ENCODE measurements around the gene LSG1. TPM values are rescaled to one million over a fixed set of nuclear protein-coding genes. Genes with fewer than 3 reads are reported as not detected.

LSG1 gene
- total and polyA plus RNA-seq, 9 of the 15 experiments (the other 6 are each of a cell fraction or from before 2014, with no cell fraction given) = 14.9 to 73.7 (median 46.7) TPM

DNA sequence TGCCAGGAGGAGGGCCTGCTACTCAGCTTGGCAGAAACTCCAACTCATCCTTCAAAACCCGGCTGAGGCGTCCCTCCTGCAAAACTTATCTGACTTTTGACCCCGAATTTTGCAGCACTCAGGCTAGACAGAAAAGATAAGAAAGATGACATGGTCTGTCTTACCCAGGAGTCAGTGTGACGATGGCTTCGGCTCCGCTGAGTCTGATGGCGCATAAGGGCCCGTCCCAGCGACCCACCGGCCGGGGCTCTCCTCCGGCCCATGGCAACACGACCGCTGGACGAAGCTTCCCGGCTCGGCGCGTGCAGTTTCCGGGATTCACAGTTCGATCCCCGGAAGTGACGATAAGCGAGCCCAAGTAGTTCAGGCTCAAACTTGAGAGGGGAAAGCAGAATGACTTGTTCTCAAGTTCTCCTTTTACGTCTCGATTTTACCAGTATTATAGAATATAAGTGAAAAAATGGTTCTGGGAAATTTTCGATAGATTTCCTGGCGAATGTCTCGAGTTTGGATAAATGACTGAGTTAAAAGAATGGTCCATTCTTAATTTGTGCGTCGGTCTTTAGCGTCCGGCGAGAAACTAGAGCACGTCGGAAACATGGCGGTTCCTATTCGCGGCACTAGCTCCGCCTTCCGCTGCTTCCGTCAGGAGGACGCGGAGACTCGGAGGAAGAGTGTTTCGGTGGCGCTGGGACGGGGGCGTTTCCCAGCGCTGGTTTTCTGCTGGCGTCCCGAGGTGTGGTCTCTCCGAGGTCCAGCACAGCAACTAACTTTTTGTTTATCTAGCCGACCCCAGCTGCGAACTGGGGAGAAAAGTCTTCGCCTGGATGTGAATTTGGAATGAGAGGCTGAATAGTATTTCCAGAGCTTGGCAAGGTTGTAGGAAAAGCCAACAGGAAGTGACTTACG, at the start of gene LSG1 (continued):
- TF ChIP-seq, protein P1, sequence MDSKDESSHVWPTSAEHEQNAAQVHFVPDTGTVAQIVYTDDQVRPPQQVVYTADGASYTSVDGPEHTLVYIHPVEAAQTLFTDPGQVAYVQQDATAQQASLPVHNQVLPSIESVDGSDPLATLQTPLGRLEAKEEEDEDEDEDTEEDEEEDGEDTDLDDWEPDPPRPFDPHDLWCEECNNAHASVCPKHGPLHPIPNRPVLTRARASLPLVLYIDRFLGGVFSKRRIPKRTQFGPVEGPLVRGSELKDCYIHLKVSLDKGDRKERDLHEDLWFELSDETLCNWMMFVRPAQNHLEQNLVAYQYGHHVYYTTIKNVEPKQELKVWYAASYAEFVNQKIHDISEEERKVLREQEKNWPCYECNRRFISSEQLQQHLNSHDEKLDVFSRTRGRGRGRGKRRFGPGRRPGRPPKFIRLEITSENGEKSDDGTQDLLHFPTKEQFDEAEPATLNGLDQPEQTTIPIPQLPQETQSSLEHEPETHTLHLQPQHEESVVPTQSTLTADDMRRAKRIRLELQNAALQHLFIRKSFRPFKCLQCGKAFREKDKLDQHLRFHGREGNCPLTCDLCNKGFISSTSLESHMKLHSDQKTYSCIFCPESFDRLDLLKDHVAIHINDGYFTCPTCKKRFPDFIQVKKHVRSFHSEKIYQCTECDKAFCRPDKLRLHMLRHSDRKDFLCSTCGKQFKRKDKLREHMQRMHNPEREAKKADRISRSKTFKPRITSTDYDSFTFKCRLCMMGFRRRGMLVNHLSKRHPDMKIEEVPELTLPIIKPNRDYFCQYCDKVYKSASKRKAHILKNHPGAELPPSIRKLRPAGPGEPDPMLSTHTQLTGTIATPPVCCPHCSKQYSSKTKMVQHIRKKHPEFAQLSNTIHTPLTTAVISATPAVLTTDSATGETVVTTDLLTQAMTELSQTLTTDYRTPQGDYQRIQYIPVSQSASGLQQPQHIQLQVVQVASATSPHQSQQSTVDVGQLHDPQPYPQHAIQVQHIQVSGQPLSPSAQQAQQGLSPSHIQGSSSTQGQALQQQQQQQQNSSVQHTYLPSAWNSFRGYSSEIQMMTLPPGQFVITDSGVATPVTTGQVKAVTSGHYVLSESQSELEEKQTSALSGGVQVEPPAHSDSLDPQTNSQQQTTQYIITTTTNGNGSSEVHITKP (IDR thresholded peaks at IDR 0.05; ENCODE audit: partially characterized antibody) = peak; percentile 100
- TF ChIP-seq, protein P2, sequence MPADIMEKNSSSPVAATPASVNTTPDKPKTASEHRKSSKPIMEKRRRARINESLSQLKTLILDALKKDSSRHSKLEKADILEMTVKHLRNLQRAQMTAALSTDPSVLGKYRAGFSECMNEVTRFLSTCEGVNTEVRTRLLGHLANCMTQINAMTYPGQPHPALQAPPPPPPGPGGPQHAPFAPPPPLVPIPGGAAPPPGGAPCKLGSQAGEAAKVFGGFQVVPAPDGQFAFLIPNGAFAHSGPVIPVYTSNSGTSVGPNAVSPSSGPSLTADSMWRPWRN (IDR thresholded peaks at IDR 0.05; ENCODE audit: low read depth) = no peak
- TF ChIP-seq, protein P3, sequence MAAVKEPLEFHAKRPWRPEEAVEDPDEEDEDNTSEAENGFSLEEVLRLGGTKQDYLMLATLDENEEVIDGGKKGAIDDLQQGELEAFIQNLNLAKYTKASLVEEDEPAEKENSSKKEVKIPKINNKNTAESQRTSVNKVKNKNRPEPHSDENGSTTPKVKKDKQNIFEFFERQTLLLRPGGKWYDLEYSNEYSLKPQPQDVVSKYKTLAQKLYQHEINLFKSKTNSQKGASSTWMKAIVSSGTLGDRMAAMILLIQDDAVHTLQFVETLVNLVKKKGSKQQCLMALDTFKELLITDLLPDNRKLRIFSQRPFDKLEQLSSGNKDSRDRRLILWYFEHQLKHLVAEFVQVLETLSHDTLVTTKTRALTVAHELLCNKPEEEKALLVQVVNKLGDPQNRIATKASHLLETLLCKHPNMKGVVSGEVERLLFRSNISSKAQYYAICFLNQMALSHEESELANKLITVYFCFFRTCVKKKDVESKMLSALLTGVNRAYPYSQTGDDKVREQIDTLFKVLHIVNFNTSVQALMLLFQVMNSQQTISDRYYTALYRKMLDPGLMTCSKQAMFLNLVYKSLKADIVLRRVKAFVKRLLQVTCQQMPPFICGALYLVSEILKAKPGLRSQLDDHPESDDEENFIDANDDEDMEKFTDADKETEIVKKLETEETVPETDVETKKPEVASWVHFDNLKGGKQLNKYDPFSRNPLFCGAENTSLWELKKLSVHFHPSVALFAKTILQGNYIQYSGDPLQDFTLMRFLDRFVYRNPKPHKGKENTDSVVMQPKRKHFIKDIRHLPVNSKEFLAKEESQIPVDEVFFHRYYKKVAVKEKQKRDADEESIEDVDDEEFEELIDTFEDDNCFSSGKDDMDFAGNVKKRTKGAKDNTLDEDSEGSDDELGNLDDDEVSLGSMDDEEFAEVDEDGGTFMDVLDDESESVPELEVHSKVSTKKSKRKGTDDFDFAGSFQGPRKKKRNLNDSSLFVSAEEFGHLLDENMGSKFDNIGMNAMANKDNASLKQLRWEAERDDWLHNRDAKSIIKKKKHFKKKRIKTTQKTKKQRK (IDR thresholded peaks at IDR 0.05; ENCODE audit: borderline replicate concordance, low read depth, low read length) = no peak
- TF ChIP-seq HEY1 (CRISPR knock-in tag; IDR thresholded peaks at IDR 0.05; ENCODE audit: borderline replicate concordance) (no peak), MBD2 (IDR thresholded peaks at IDR 0.05; ENCODE audit: borderline replicate concordance, low read depth) (peak; percentile 92), TCF3 (CRISPR knock-in tag; IDR thresholded peaks at IDR 0.05) (peak; percentile 34; the same call in 1 of the 2 replicates), STAT5A (IDR thresholded peaks at IDR 0.05; ENCODE audit: borderline replicate concordance, low read length) (0 out of 2 replicates have a peak, but pooled peaks have one; percentile 43), SREBF1 (IDR thresholded peaks at IDR 0.05; ENCODE audit: borderline replicate concordance, low read depth, low read length) (peak; percentile 80; the same call in 1 of the 2 replicates)
- TF ChIP-seq, protein P4, sequence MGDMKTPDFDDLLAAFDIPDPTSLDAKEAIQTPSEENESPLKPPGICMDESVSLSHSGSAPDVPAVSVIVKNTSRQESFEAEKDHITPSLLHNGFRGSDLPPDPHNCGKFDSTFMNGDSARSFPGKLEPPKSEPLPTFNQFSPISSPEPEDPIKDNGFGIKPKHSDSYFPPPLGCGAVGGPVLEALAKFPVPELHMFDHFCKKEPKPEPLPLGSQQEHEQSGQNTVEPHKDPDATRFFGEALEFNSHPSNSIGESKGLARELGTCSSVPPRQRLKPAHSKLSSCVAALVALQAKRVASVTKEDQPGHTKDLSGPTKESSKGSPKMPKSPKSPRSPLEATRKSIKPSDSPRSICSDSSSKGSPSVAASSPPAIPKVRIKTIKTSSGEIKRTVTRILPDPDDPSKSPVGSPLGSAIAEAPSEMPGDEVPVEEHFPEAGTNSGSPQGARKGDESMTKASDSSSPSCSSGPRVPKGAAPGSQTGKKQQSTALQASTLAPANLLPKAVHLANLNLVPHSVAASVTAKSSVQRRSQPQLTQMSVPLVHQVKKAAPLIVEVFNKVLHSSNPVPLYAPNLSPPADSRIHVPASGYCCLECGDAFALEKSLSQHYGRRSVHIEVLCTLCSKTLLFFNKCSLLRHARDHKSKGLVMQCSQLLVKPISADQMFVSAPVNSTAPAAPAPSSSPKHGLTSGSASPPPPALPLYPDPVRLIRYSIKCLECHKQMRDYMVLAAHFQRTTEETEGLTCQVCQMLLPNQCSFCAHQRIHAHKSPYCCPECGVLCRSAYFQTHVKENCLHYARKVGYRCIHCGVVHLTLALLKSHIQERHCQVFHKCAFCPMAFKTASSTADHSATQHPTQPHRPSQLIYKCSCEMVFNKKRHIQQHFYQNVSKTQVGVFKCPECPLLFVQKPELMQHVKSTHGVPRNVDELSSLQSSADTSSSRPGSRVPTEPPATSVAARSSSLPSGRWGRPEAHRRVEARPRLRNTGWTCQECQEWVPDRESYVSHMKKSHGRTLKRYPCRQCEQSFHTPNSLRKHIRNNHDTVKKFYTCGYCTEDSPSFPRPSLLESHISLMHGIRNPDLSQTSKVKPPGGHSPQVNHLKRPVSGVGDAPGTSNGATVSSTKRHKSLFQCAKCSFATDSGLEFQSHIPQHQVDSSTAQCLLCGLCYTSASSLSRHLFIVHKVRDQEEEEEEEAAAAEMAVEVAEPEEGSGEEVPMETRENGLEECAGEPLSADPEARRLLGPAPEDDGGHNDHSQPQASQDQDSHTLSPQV (IDR thresholded peaks at IDR 0.05) = 0 out of 2 replicates have a peak, but pooled peaks have one; percentile 64
- TF ChIP-seq, protein P5, sequence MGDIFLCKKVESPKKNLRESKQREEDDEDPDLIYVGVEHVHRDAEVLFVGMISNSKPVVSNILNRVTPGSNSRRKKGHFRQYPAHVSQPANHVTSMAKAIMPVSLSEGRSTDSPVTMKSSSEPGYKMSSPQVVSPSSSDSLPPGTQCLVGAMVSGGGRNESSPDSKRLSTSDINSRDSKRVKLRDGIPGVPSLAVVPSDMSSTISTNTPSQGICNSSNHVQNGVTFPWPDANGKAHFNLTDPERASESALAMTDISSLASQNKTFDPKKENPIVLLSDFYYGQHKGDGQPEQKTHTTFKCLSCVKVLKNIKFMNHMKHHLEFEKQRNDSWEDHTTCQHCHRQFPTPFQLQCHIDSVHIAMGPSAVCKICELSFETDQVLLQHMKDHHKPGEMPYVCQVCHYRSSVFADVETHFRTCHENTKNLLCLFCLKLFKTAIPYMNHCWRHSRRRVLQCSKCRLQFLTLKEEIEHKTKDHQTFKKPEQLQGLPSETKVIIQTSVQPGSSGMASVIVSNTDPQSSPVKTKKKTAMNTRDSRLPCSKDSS (IDR thresholded peaks at IDR 0.05; ENCODE audit: low read depth, partially characterized antibody) = no peak

Measured in K562 (cell line).